Endodermal cell (in vitro differentiated cells): ENCODE measurements around the gene MAP3K15. TPM values are rescaled to one million over a fixed set of nuclear protein-coding genes. Genes with fewer than 3 reads are reported as not detected.
A peak's percentile ranks its signal among the peaks of the same experiment; 100 is the strongest.

Source experiments
- DNase-seq: peaks from one replicate; pipeline ENCODE4 v3.0.0-alpha.2; 2017
- H3K27ac ChIP-seq: 2 replicates; pipeline ENCODE4 v1.5.1; 2013; ENCODE audit warnings: mild to moderate bottlenecking, low read depth, low read length, moderate library complexity
- H3K27me3 ChIP-seq: 2 replicates; pipeline ENCODE4 v1.6.1; 2013; ENCODE audit warnings: mild to moderate bottlenecking, low read length, moderate library complexity; ENCODE audit not compliant: insufficient read depth, control insufficient read depth, poor library complexity, severe bottlenecking
- H3K36me3 ChIP-seq: 2 replicates; pipeline ENCODE4 v1.7.0; 2013; ENCODE audit warnings: mild to moderate bottlenecking, low read length, moderate library complexity; ENCODE audit not compliant: control insufficient read depth, insufficient read depth
- H3K4me1 ChIP-seq: one replicate; pipeline ENCODE4 v1.7.0; 2013; ENCODE audit warnings: low read length; ENCODE audit not compliant: control insufficient read depth, insufficient read depth
- H3K4me3 ChIP-seq: 2 replicates; pipeline ENCODE4 v1.5.1; 2013; ENCODE audit warnings: mild to moderate bottlenecking, low read length, moderate library complexity
- H3K9ac ChIP-seq: 2 replicates; pipeline ENCODE4 v1.6.1; 2013; ENCODE audit warnings: mild to moderate bottlenecking, low read length, moderate library complexity; ENCODE audit not compliant: poor library complexity, severe bottlenecking; ENCODE audit errors: extremely low read depth
- H3K9me3 ChIP-seq: 2 replicates; pipeline ENCODE4 v1.6.1; 2013; ENCODE audit warnings: mild to moderate bottlenecking, low read length, moderate library complexity; ENCODE audit not compliant: control insufficient read depth
- H3K27ac Mint-ChIP-seq: 2 replicates; pipeline ENCODE4 v1.8.0; 2020; ENCODE audit warnings: mixed read lengths
- H3K27me3 Mint-ChIP-seq: 2 replicates; pipeline ENCODE4 v1.8.0; 2021; ENCODE audit warnings: mild to moderate bottlenecking, mixed read lengths; ENCODE audit not compliant: insufficient read depth
- H3K36me3 Mint-ChIP-seq: 2 replicates; pipeline ENCODE4 v1.8.0; 2020; ENCODE audit warnings: low read depth, mixed read lengths
- H3K4me1 Mint-ChIP-seq: 2 replicates; pipeline ENCODE4 v1.8.0; 2020; ENCODE audit warnings: mixed read lengths
- H3K4me3 Mint-ChIP-seq: 2 replicates; pipeline ENCODE4 v1.8.0; 2020; ENCODE audit warnings: mild to moderate bottlenecking, moderate library complexity, mixed read lengths
- H3K9me3 Mint-ChIP-seq: 2 replicates; pipeline ENCODE4 v1.8.0; 2020; ENCODE audit warnings: mild to moderate bottlenecking, mixed read lengths
- WGBS, 2 experiments: methylation state at CpG; one replicate each; pipeline versions ENCODE4 v1.1.5 to v1.1.7; 2013; ENCODE audit warnings: missing lambda C conversion rate in 2 of 2, mixed read lengths in 1 of 2; ENCODE audit not compliant: insufficient coverage in 1 of 2, insufficient read length in 1 of 2; 5-methylcytosine and 5-hydroxymethylcytosine counted together
- long read RNA-seq, 4 experiments: library from polyadenylated mRNA in 2 of 4; library from RNA in 1 of 4; library from capped mRNA in 1 of 4; stranded (forward) in 3 of 4; unstranded in 1 of 4; transcript quantifications; one replicate each; pipeline ENCODE4 v2.0.0, GENCODE V29; 2020 to 2021; ENCODE audit warnings: inconsistent platforms in 1 of 4
- polyA plus RNA-seq, 2 experiments: library from polyadenylated mRNA; stranded (reverse); fragments of 50-300 nt; gene quantifications; one replicate each; pipeline ENCODE4 v1.2.3, GENCODE V29; 2013
- total RNA-seq, 2 donors: library from RNA; stranded (reverse); fragmentation: NEBNext Ultra II Directional in 1 of 2; extraction: Animal tissue kit (Norgen Biotek cat#: 25700) in 1 of 2; gene quantifications; 2 replicates in 1 of 2; 3 replicates in 1 of 2; pipeline ENCODE4 v1.2.1, GENCODE V29; 2021
- TF ChIP-seq, protein P1 (sequence below): fragments of 200-600 bp; sonication (generic); conservative IDR thresholded peaks from 2 replicates; pipeline ENCODE4 v1.5.0; 2021; ENCODE audit warnings: antibody characterized with exemption, mild to moderate bottlenecking

Gene MAP3K15, protein sequence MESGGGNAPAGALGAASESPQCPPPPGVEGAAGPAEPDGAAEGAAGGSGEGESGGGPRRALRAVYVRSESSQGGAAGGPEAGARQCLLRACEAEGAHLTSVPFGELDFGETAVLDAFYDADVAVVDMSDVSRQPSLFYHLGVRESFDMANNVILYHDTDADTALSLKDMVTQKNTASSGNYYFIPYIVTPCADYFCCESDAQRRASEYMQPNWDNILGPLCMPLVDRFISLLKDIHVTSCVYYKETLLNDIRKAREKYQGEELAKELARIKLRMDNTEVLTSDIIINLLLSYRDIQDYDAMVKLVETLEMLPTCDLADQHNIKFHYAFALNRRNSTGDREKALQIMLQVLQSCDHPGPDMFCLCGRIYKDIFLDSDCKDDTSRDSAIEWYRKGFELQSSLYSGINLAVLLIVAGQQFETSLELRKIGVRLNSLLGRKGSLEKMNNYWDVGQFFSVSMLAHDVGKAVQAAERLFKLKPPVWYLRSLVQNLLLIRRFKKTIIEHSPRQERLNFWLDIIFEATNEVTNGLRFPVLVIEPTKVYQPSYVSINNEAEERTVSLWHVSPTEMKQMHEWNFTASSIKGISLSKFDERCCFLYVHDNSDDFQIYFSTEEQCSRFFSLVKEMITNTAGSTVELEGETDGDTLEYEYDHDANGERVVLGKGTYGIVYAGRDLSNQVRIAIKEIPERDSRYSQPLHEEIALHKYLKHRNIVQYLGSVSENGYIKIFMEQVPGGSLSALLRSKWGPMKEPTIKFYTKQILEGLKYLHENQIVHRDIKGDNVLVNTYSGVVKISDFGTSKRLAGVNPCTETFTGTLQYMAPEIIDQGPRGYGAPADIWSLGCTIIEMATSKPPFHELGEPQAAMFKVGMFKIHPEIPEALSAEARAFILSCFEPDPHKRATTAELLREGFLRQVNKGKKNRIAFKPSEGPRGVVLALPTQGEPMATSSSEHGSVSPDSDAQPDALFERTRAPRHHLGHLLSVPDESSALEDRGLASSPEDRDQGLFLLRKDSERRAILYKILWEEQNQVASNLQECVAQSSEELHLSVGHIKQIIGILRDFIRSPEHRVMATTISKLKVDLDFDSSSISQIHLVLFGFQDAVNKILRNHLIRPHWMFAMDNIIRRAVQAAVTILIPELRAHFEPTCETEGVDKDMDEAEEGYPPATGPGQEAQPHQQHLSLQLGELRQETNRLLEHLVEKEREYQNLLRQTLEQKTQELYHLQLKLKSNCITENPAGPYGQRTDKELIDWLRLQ (N-terminal part only)
- 1 to 10 TPM; 2.2 to 2.9 TPM for total RNA-seq
- polyA plus RNA-seq (2013, experiment 1 of 2): 1.2 TPM
- 0.79 TPM for polyA plus RNA-seq (2013, experiment 2 of 2)
- long read RNA-seq, experiment 1, partial matches to known transcripts: 0 of 1 reads
- long read RNA-seq, experiment 1, other reads (novel, unspliced or antisense): 0 of 1 reads
- long read RNA-seq, experiment 2, partial matches to known transcripts: 1 of 3 reads
- long read RNA-seq, experiment 2, other reads (novel, unspliced or antisense): 2 of 3 reads
- long read RNA-seq, experiment 3: 0 reads
- long read RNA-seq, experiment 4: 0 reads

DNA sequence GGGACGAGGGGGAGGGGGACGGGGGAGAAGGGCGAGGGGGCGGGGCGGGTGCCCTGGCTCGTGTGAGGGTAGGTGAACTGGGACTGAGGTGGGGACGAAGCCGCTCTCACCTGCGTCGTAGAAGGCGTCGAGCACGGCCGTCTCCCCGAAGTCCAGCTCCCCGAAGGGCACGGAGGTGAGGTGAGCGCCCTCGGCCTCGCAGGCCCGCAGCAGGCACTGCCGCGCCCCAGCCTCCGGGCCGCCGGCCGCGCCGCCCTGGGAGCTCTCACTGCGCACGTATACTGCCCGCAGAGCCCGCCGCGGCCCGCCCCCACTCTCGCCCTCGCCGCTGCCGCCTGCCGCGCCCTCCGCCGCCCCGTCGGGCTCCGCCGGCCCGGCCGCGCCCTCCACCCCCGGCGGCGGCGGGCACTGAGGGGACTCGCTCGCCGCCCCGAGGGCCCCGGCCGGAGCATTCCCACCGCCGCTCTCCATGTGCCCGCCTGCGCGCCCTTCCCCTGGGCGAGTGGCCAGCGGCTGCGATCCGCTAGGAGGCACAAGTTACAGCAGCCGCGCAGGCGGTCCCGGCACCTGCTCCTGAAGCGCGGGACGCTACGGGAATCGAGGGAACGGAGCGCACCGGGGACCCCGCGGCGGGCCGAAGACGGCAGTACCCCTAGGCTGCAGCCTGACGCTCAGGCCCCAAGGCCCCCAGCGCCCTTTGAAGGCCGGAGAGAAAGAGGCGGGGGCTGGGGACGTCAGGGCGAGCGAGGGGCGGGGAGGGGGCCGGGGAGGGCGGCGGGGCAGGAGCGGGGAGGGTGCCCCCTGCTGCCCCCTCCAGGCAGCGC is at the start of gene MAP3K15:
MAP3K15 (minus strand) TSS at position 718 of the 824 bp plus-strand sequence; CDS start at position 471, 247 bp downstream.
- peak within 1 kb of the TSS; percentile 43 for H3K4me3 Mint-ChIP-seq
- H3K27me3 ChIP-seq: peaks cover 8% of the 10 kb centered on the region
- DNase-seq: peak; percentile 80
- peaks cover 32% of the 10 kb centered on the region for H3K27me3 Mint-ChIP-seq
- H3K4me1 ChIP-seq: no peaks in the 10 kb centered on the region
- no peaks in the 10 kb centered on the region for H3K9me3 ChIP-seq
- TF ChIP-seq, protein P1, sequence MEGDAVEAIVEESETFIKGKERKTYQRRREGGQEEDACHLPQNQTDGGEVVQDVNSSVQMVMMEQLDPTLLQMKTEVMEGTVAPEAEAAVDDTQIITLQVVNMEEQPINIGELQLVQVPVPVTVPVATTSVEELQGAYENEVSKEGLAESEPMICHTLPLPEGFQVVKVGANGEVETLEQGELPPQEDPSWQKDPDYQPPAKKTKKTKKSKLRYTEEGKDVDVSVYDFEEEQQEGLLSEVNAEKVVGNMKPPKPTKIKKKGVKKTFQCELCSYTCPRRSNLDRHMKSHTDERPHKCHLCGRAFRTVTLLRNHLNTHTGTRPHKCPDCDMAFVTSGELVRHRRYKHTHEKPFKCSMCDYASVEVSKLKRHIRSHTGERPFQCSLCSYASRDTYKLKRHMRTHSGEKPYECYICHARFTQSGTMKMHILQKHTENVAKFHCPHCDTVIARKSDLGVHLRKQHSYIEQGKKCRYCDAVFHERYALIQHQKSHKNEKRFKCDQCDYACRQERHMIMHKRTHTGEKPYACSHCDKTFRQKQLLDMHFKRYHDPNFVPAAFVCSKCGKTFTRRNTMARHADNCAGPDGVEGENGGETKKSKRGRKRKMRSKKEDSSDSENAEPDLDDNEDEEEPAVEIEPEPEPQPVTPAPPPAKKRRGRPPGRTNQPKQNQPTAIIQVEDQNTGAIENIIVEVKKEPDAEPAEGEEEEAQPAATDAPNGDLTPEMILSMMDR: no peak
- no peak within 1 kb of the TSS for H3K27ac ChIP-seq
- H3K9ac ChIP-seq: no peak within 1 kb of the TSS
- no peaks in the 10 kb centered on the region for H3K36me3 ChIP-seq
- 1% methylated on average over 82 of the region's 100 CpGs; no CpG with 5 or more reads in 1 of the 2 experiments for WGBS, 2 experiments
- H3K4me3 ChIP-seq: peak within 1 kb of the TSS; percentile 67
- no peak within 1 kb of the TSS for H3K27ac Mint-ChIP-seq
- H3K36me3 Mint-ChIP-seq: no peaks in the 10 kb centered on the region
- peaks cover 63% of the 10 kb centered on the region for H3K9me3 Mint-ChIP-seq
- H3K4me1 Mint-ChIP-seq: no peaks in the 10 kb centered on the region

DNA sequence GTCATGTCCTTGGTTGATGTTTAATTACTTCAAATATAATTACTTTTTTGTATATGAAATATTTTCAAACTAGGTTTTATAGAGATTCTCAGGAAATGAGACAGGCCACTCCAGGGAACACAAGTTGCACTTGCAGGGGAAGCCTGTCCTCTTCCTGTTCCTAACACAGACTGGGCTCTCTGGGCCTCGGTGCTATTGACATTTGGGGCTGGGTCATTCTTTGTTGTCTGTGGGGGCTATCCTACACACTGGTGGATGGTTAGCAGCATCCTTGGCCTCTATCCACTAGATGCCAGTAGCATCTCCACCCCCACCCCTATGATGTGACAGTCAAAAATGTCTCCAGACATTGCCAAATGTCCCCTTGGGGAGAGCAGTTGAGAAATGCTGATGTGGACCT is 49.3 kb upstream of the MAP3K15 start:
- no peak overlapping the region for H3K27ac ChIP-seq
- no peak for DNase-seq
- WGBS, 2 experiments: 100% methylated on average over 1 of the region's 1 CpG; no CpG with 5 or more reads in 1 of the 2 experiments
- Mint-ChIP-seq H3K4me1 (peaks cover 9% of the 10 kb centered on the region), H3K27ac (no peak overlapping the region), H3K9me3 (peaks cover 57% of the 10 kb centered on the region), H3K27me3 (no peaks in the 10 kb centered on the region), H3K4me3 (no peak overlapping the region), H3K36me3 (peaks cover 2% of the 10 kb centered on the region)
- H3K27me3 ChIP-seq: no peaks in the 10 kb centered on the region
- no peaks in the 10 kb centered on the region for H3K36me3 ChIP-seq
- no peaks in the 10 kb centered on the region for H3K9me3 ChIP-seq
- H3K9ac ChIP-seq: no peak overlapping the region
- TF ChIP-seq, protein P1: no peak
- H3K4me3 ChIP-seq: no peak overlapping the region
- peaks cover 7% of the 10 kb centered on the region for H3K4me1 ChIP-seq
